H1 (cell line): ENCODE measurements around the gene CRNKL1. TPM values are rescaled to one million over a fixed set of nuclear protein-coding genes. Genes with fewer than 3 reads are reported as not detected.

Experiments
- CHD7 ChIP-seq: fragments of 300-600 bp; sonication (generic); IDR thresholded peaks from 2 replicates; pipeline ENCODE4 v1.7.1; 2012; ENCODE audit warnings: low read length, moderate library complexity, mild to moderate bottlenecking, inconsistent platforms; ENCODE audit not compliant: insufficient replicate concordance
- polyA plus RNA-seq, 7 experiments: library from polyadenylated mRNA; depleted of rRNA in 3 of 7; stranded (reverse) in 5 of 7; unstranded in 2 of 7; fragments of >200 nt in 5 of 7; fragments of 200-250 nt in 2 of 7; gene quantifications; 1 replicate in 5 of 7; 2 replicates in 1 of 7; 4 replicates in 1 of 7; pipeline versions ENCODE4 v1.2.1 to v1.2.3, GENCODE V29; 2011 to 2013; ENCODE audit warnings: missing spikeins in 2 of 7, mixed read lengths in 2 of 7
- total RNA-seq: library from RNA; stranded (reverse); fragmentation: NEBNext Ultra II Directional; extraction: Animal tissue kit (Norgen Biotek cat#: 25700); gene quantifications from 2 replicates; pipeline ENCODE4 v1.2.1, GENCODE V29; 2021

CRNKL1 gene
- total and polyA plus RNA-seq, 2 of the 8 experiments (the other 6 are each of a cell fraction or from before 2014, with no cell fraction given): 4.0 to 26.5 TPM

GRCh38 chr20:19990850-19991249 is 61.4 kb downstream of the CRNKL1 start (continued):
- no peak for TF ChIP-seq CHD7
